ENCODE data around the gene RPTOR. TPM values are rescaled to one million over a fixed set of nuclear protein-coding genes. Genes with fewer than 3 reads are reported as not detected.

RPTOR gene
- total RNA-seq, 3 donors from 2014 or later = 21.4 to 27.5 (median 23.6) TPM

DNA sequence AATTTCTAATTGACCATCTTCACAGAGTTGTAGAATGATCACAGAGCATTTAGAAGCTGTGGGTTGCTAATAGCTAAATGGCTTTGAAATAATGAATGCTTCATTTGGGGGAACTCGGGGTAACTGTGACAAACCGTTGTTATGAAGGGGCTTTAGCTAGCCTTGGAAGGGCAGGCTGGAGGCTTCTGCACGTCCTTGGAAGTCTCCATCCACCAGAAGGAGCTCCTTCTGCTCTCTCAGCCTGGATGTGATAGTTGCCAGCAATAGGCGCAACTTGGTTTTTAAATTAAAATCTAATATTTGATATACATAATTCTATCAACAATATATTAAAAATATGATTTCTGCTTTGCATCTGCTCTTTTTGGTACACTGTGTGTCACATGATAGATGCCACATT, 200.5 kb downstream of the RPTOR start:
- Histone ChIP-seq H3K4me3 (no peak overlapping the region), H3K27ac (no peak overlapping the region), H3K36me3 (no peaks in the 10 kb centered on the region), H3K4me1 (no peaks in the 10 kb centered on the region), H3K9me3 (no peaks in the 10 kb centered on the region), H3K27me3 (no peaks in the 10 kb centered on the region)
- no peak for DNase-seq (ENCODE audit: low spot score in 2 of 2)
- intact Hi-C loops (cut with DNase I; ENCODE audit: low total_unique reads) = no loop called here
- TF ChIP-seq, protein P1, sequence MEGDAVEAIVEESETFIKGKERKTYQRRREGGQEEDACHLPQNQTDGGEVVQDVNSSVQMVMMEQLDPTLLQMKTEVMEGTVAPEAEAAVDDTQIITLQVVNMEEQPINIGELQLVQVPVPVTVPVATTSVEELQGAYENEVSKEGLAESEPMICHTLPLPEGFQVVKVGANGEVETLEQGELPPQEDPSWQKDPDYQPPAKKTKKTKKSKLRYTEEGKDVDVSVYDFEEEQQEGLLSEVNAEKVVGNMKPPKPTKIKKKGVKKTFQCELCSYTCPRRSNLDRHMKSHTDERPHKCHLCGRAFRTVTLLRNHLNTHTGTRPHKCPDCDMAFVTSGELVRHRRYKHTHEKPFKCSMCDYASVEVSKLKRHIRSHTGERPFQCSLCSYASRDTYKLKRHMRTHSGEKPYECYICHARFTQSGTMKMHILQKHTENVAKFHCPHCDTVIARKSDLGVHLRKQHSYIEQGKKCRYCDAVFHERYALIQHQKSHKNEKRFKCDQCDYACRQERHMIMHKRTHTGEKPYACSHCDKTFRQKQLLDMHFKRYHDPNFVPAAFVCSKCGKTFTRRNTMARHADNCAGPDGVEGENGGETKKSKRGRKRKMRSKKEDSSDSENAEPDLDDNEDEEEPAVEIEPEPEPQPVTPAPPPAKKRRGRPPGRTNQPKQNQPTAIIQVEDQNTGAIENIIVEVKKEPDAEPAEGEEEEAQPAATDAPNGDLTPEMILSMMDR (IDR thresholded peaks at IDR 0.05) = no peak
- no peak for TF ChIP-seq POLR2AphosphoS5 (IDR thresholded peaks at IDR 0.05)
- no peak for TF ChIP-seq POLR2A (IDR thresholded peaks at IDR 0.05)

DNA sequence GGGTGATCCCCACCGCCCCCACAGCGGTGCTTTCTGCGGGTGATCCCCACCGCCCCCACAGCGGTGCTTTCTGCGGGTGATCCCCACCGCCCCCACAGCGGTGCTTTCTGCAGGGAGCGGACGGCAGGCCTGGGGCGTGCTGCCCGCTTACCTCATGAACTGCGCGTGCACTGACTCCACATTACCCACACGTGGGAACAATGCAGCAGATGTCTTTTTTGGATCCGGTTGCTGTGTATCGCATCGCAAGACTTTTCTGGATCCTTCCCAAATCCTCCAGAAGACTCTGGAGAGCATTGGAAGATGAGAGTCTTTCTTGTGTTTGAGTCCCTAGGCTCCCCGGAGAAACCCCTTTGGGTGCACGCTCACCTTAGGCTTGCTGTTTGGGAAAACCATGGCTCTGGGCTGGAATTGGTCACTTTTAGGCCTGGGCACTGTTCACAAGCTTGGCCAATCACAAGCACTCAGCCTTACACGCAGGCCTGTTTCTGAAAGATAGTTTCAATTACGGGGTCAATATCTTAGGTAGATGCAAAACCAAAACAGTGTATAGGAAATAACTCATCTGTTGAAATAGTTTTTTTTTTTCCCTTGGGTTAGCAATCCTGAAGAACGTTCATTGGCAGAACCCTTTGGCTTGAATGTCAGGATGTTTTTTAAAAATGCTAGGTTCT, 201.8 kb downstream of the RPTOR start:
- TF ChIP-seq, protein P1 (IDR thresholded peaks at IDR 0.05) = no peak
- TF ChIP-seq POLR2AphosphoS5 (IDR thresholded peaks at IDR 0.05) (no peak), POLR2A (IDR thresholded peaks at IDR 0.05) (no peak)
- no peak overlapping the region for H3K27ac ChIP-seq
- no peaks in the 10 kb centered on the region for H3K9me3 ChIP-seq
- no peaks in the 10 kb centered on the region for H3K4me1 ChIP-seq
- no peak overlapping the region for H3K4me3 ChIP-seq
- intact Hi-C loops (cut with DNase I; ENCODE audit: low total_unique reads) = no loop called here
- H3K27me3 ChIP-seq = no peaks in the 10 kb centered on the region
- no peaks in the 10 kb centered on the region for H3K36me3 ChIP-seq
- DNase-seq (ENCODE audit: low spot score in 2 of 2) = no peak

DNA sequence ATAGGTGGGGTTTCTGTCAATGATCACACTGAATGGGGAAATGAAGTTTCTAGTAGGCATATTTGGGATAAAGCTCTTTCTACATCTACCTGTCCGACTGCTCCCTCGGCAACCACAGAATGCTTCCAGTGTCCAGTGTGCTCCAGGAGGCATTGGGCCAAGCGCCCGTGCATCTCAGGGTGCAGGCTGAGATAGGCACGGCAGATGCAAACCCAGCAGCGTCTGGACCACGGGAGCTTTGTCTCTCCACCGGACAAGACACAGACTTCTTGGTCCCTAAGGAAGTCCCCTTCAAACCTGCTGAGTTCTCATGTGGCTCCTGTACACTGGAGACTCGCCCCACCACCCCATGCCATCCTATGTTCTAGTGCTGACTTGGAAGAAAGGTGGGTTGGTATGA, 202.8 kb downstream of the RPTOR start:
- no peak overlapping the region for H3K4me3 ChIP-seq
- no peaks in the 10 kb centered on the region for H3K4me1 ChIP-seq
- TF ChIP-seq POLR2A (IDR thresholded peaks at IDR 0.05) (no peak), POLR2AphosphoS5 (IDR thresholded peaks at IDR 0.05) (no peak)
- TF ChIP-seq, protein P1 (IDR thresholded peaks at IDR 0.05) = no peak
- H3K9me3 ChIP-seq = no peaks in the 10 kb centered on the region
- H3K27me3 ChIP-seq = no peaks in the 10 kb centered on the region
- intact Hi-C loops (cut with DNase I; ENCODE audit: low total_unique reads) = no loop called here
- no peaks in the 10 kb centered on the region for H3K36me3 ChIP-seq
- no peak for DNase-seq (ENCODE audit: low spot score in 2 of 2)
- H3K27ac ChIP-seq = no peak overlapping the region

DNA sequence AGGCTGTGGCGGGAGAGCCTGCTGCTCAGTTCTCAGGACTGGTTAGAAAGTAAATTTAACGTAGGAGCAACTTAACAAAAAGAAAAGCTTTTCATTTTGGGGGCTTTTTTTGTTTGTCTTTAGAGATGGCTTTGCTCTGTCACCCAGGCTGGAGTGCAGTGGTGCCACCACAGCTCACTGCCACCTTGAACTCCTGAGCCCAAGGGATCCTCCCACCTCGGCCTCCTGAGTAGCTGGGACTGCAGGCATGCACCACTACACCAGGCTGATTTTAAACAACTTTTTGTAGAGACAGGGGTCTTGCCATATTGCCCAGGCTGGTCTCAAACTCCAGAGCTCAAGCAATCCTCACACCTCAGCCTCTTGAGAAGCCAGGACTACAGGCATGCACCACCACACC, 205.0 kb downstream of the RPTOR start:
- TF ChIP-seq, protein P1 (IDR thresholded peaks at IDR 0.05) = no peak
- TF ChIP-seq POLR2AphosphoS5 (IDR thresholded peaks at IDR 0.05) (no peak), POLR2A (IDR thresholded peaks at IDR 0.05) (no peak)
- intact Hi-C loops (cut with DNase I; ENCODE audit: low total_unique reads) = no loop called here
- Histone ChIP-seq H3K36me3 (no peaks in the 10 kb centered on the region), H3K27ac (no peak overlapping the region), H3K27me3 (no peaks in the 10 kb centered on the region), H3K9me3 (no peaks in the 10 kb centered on the region), H3K4me1 (no peaks in the 10 kb centered on the region), H3K4me3 (no peak overlapping the region)
- DNase-seq (ENCODE audit: low spot score in 2 of 2) = no peak

DNA sequence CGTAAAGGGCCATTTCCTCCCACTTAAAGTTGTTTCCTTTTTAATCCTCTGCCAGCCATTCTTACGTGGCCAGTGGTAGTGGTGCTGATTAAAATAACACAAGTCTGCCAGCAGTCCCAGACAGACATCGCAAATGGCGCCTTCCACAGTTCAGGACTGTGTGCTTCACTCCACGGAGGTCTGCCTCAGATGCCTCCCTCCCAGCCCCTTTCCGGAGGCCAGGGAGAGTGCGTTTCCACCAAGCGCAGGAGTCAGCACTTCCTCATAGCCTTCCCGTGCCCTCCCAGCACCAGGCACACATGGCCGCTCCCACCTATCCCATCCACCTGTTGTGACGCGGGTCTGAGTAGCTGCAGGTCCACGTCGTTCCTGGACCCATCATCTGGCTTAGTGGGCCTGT, 205.6 kb downstream of the RPTOR start:
- Histone ChIP-seq H3K9me3 (no peaks in the 10 kb centered on the region), H3K4me3 (no peak overlapping the region), H3K36me3 (no peaks in the 10 kb centered on the region), H3K4me1 (no peaks in the 10 kb centered on the region), H3K27me3 (no peaks in the 10 kb centered on the region), H3K27ac (peak overlapping the region in 1 of 2 donors; percentile 61)
- no peak for DNase-seq (ENCODE audit: low spot score in 2 of 2)
- TF ChIP-seq POLR2AphosphoS5 (IDR thresholded peaks at IDR 0.05) (no peak), POLR2A (IDR thresholded peaks at IDR 0.05) (no peak)
- TF ChIP-seq, protein P1 (IDR thresholded peaks at IDR 0.05) = no peak
- intact Hi-C loops (cut with DNase I; ENCODE audit: low total_unique reads) = no loop called here
